Prostate gland (tissue), 2 donors: ENCODE results near the gene MFAP2. TPM values are rescaled to one million over a fixed set of nuclear protein-coding genes. Genes with fewer than 3 reads are reported as not detected.
"Not testable (repeated sequence)": the region's sequence is repeated elsewhere in the genome, so short reads cannot be mapped to it uniquely, and the experiment has no call there.

Experiments
- DNase-seq: peaks from one replicate; pipeline ENCODE4 v3.0.0-alpha.2; 2019; ENCODE audit warnings: low spot score
- H3K27ac ChIP-seq, 2 donors: fragments of 200-600 bp; sonication (generic); 2 replicates each; pipeline ENCODE4 v1.5.1; 2017 to 2019
- H3K27me3 ChIP-seq: fragments of 200-600 bp; sonication (generic); replicated peaks from 2 replicates; pipeline ENCODE4 v1.5.1; 2019; ENCODE audit not compliant: insufficient read depth
- H3K36me3 ChIP-seq, 2 donors: fragments of 200-600 bp; sonication (generic); 1 replicate in 1 of 2; 2 replicates in 1 of 2; pipeline versions ENCODE4 v1.5.1 to v1.8.1; 2017 to 2019
- H3K4me1 ChIP-seq: fragments of 200-600 bp; sonication (generic); replicated peaks from 2 replicates; pipeline ENCODE4 v1.5.1; 2019
- H3K4me3 ChIP-seq, 2 donors: fragments of 200-600 bp; sonication (generic); 2 replicates each; pipeline ENCODE4 v1.5.1; 2017 to 2019
- H3K9me3 ChIP-seq: fragments of 200-600 bp; sonication (generic); 2 replicates; pipeline ENCODE4 v1.5.1; 2017
- CTCF ChIP-seq, 4 experiments: fragments of 200-600 bp in 2 of 4; fragments of 450-650 bp in 2 of 4; sonication (generic) in 2 of 4; IDR thresholded peaks; 1 replicate in 3 of 4; 2 replicates in 1 of 4; pipeline ENCODE4 v1.5.1; 2016 to 2019; ENCODE audit warnings: antibody characterized with exemption in 4 of 4, mild to moderate bottlenecking in 2 of 4, moderate library complexity in 2 of 4
- POLR2A ChIP-seq: fragments of 450-650 bp; IDR thresholded peaks from one replicate; pipeline ENCODE4 v1.6.1; 2016; ENCODE audit warnings: antibody characterized with exemption, mild to moderate bottlenecking
- POLR2AphosphoS5 ChIP-seq: sonication (generic); formaldehyde crosslinking; IDR thresholded peaks from one replicate; pipeline ENCODE4 v1.6.1; 2017; ENCODE audit warnings: antibody characterized with exemption
- WGBS: methylation state at CpG from one replicate; pipeline ENCODE4 v1.1.5; 2018; 5-methylcytosine and 5-hydroxymethylcytosine counted together
- intact Hi-C: fragments of 100-400 bp; cut with DNase I; formaldehyde crosslinking; loops from one replicate; pipeline ENCODE4 v1.14.2; 2022
- total RNA-seq, 2 donors: library from RNA; depleted of rRNA; stranded (reverse); fragments of >200 nt; gene quantifications; one replicate each; pipeline ENCODE4 v1.1.0, GENCODE V29; 2016

MFAP2 gene
- total RNA-seq, 2 donors from 2014 or later, result 6.3 to 31.0 TPM

- WGBS, result 94% methylated on average over 13 of the region's 13 CpGs
- Histone ChIP-seq H3K4me1 (peaks cover under 1% of the 10 kb centered on the region), H3K27me3 (no peaks in the 10 kb centered on the region), H3K4me3 (no peak overlapping the region), H3K27ac (no peak overlapping the region), H3K9me3 (no peaks in the 10 kb centered on the region), H3K36me3 (peaks cover 0 to 12% of the 10 kb centered on the region in 2 donors)
- DNase-seq, result no peak
- intact Hi-C loops, result no loop called here
- TF ChIP-seq POLR2AphosphoS5, result no peak
- TF ChIP-seq POLR2A, result no peak
- TF ChIP-seq CTCF (IDR thresholded peaks at IDR 0.05), result no peak
Measured at GRCh38 chr1:16965486-16966067, 14.8 kb downstream of the MFAP2 start.

- DNase-seq, H3K27me3 ChIP-seq, intact Hi-C loops, H3K27ac ChIP-seq, H3K9me3 ChIP-seq, H3K4me1 ChIP-seq, H3K4me3 ChIP-seq: not testable (repeated sequence)
- peaks cover 0 to 12% of the 10 kb centered on the region in 2 donors for H3K36me3 ChIP-seq
- WGBS, result 98% methylated on average over 4 of the region's 4 CpGs
Measured at GRCh38 chr1:16964169-16964568, 16.3 kb downstream of the MFAP2 start.

- Histone ChIP-seq H3K9me3 (no peaks in the 10 kb centered on the region), H3K36me3 (peaks cover 0 to 10% of the 10 kb centered on the region in 2 donors), H3K27ac (peak overlapping the region; percentile 26 to 62), H3K27me3 (no peaks in the 10 kb centered on the region), H3K4me1 (peaks cover 4% of the 10 kb centered on the region), H3K4me3 (peak overlapping the region; percentile 29 to 40)
- TF ChIP-seq CTCF (IDR thresholded peaks at IDR 0.05) (no peak), POLR2AphosphoS5 (no peak), POLR2A (no peak)
- DNase-seq, result no peak
- intact Hi-C loops, result no loop called here
- WGBS, result 86% methylated on average over 14 of the region's 14 CpGs
Measured at GRCh38 chr1:16961297-16962133, 18.9 kb downstream of the MFAP2 start.

- peaks cover 4% of the 10 kb centered on the region for H3K4me1 ChIP-seq
- no peaks in the 10 kb centered on the region for H3K9me3 ChIP-seq
- peak; percentile 78 for DNase-seq
- peak overlapping the region; percentile 29 to 40 for H3K4me3 ChIP-seq
- no peaks in the 10 kb centered on the region for H3K27me3 ChIP-seq
- peak; percentile 22 to 79 (median 64) for TF ChIP-seq CTCF (IDR thresholded peaks at IDR 0.05)
- no peak for TF ChIP-seq POLR2A
- peak; percentile 53 for TF ChIP-seq POLR2AphosphoS5
- H3K36me3 ChIP-seq, result peaks cover 0 to 6% of the 10 kb centered on the region in 2 donors
- peak overlapping the region; percentile 26 to 62 for H3K27ac ChIP-seq
- intact Hi-C loops, result no loop called here
- WGBS, result 4% methylated on average over 57 of the region's 57 CpGs
Measured at GRCh38 chr1:16960560-16961296, 19.7 kb downstream of the MFAP2 start.

- Histone ChIP-seq H3K4me1 (peaks cover 4% of the 10 kb centered on the region), H3K36me3 (peaks cover 0 to 4% of the 10 kb centered on the region in 2 donors), H3K27me3 (no peaks in the 10 kb centered on the region), H3K9me3 (no peaks in the 10 kb centered on the region), H3K4me3 (no peak overlapping the region), H3K27ac (no peak overlapping the region)
- intact Hi-C loops, result loop anchor here (10.0 kb wide), 1 partner anchor 276 kb away; no protein-coding TSS in a partner anchor
- TF ChIP-seq POLR2AphosphoS5 (no peak), POLR2A (no peak), CTCF (IDR thresholded peaks at IDR 0.05) (no peak)
- WGBS, result 90% methylated on average over 12 of the region's 12 CpGs
- no peak for DNase-seq
Measured at GRCh38 chr1:16958475-16958874, 21.9 kb downstream of the MFAP2 start.
